ENCODE measurements around the gene ITPR2. TPM values are rescaled to one million over a fixed set of nuclear protein-coding genes. Genes with fewer than 3 reads are reported as not detected.
A peak's percentile ranks its signal among the peaks of the same experiment; 100 is the strongest.

The ITPR2 gene
- total and polyA plus RNA-seq, 2 of the 13 experiments (the other 11 are each of a cell fraction or from before 2014, with no cell fraction given), result 31.9 to 81.9 TPM

DNA sequence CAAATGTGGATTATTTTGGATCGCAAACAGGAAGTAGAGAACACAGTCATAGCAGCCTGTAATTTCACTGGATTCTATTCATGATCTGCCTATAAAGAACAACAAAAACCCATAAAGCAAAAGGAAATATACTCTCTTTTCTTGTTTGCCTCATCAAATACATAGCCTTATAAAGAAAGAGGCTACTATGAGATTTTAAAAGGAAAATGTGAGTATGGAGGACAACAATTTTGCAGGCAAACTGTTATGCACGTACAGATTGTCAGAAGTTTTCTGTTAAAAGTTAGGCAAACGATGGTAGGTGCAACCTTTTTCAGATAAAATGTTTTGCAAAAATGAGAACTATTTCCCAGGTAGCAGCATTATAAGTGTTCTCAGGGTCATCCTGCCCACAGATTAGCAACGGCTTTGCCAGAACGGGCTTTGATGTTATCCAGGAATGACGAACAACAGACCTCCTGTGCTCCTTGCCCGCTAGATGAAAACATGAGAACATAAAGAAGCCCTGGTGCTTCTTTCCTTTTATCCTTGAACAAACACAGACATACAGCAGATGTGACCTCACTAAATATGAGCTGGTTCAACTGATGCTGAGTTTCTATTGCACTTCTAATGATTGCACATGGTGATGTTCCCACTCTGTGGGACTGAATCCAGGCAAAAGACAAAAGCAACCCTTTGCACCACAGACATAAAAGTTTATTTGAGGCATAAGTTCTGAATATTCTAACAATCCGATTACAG, 88.1 kb downstream of the ITPR2 start (continued):
- TF ChIP-seq, protein P1, sequence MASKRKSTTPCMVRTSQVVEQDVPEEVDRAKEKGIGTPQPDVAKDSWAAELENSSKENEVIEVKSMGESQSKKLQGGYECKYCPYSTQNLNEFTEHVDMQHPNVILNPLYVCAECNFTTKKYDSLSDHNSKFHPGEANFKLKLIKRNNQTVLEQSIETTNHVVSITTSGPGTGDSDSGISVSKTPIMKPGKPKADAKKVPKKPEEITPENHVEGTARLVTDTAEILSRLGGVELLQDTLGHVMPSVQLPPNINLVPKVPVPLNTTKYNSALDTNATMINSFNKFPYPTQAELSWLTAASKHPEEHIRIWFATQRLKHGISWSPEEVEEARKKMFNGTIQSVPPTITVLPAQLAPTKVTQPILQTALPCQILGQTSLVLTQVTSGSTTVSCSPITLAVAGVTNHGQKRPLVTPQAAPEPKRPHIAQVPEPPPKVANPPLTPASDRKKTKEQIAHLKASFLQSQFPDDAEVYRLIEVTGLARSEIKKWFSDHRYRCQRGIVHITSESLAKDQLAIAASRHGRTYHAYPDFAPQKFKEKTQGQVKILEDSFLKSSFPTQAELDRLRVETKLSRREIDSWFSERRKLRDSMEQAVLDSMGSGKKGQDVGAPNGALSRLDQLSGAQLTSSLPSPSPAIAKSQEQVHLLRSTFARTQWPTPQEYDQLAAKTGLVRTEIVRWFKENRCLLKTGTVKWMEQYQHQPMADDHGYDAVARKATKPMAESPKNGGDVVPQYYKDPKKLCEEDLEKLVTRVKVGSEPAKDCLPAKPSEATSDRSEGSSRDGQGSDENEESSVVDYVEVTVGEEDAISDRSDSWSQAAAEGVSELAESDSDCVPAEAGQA (IDR thresholded peaks at IDR 0.05; ENCODE audit: low read depth), result no peak
- TF ChIP-seq, protein P1 (CRISPR knock-in tag; IDR thresholded peaks at IDR 0.05; ENCODE audit: borderline replicate concordance), result no peak; the same call in 1 of the 2 replicates
- no peak for TF ChIP-seq REPIN1 (CRISPR knock-in tag; IDR thresholded peaks at IDR 0.05; ENCODE audit: borderline replicate concordance, low read depth)
- no peak for TF ChIP-seq CCAR2 (optimal IDR thresholded peaks at IDR 0.05; ENCODE audit: low read depth, low read length)
- no peak for TF ChIP-seq SRSF4 (IDR thresholded peaks at IDR 0.05; ENCODE audit: low read depth, low read length, poor library complexity, severe bottlenecking)
- TF ChIP-seq ZNF234 (CRISPR knock-in tag; conservative IDR thresholded peaks at IDR 0.05), result no peak
- TF ChIP-seq, protein P2, sequence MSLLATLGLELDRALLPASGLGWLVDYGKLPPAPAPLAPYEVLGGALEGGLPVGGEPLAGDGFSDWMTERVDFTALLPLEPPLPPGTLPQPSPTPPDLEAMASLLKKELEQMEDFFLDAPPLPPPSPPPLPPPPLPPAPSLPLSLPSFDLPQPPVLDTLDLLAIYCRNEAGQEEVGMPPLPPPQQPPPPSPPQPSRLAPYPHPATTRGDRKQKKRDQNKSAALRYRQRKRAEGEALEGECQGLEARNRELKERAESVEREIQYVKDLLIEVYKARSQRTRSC (CRISPR knock-in tag; IDR thresholded peaks at IDR 0.05; ENCODE audit: low read depth), result no peak
- TF ChIP-seq, protein P3, sequence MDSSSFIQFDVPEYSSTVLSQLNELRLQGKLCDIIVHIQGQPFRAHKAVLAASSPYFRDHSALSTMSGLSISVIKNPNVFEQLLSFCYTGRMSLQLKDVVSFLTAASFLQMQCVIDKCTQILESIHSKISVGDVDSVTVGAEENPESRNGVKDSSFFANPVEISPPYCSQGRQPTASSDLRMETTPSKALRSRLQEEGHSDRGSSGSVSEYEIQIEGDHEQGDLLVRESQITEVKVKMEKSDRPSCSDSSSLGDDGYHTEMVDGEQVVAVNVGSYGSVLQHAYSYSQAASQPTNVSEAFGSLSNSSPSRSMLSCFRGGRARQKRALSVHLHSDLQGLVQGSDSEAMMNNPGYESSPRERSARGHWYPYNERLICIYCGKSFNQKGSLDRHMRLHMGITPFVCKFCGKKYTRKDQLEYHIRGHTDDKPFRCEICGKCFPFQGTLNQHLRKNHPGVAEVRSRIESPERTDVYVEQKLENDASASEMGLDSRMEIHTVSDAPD (CRISPR knock-in tag; IDR thresholded peaks at IDR 0.05), result no peak; the same call in 1 of the 2 replicates
- TF ChIP-seq BRCA1 (CRISPR knock-in tag; IDR thresholded peaks at IDR 0.05), result peak; percentile 21; the same call in 1 of the 2 replicates
- no peak for TF ChIP-seq KLF11 (CRISPR knock-in tag; IDR thresholded peaks at IDR 0.05)
- TF ChIP-seq, protein P4, sequence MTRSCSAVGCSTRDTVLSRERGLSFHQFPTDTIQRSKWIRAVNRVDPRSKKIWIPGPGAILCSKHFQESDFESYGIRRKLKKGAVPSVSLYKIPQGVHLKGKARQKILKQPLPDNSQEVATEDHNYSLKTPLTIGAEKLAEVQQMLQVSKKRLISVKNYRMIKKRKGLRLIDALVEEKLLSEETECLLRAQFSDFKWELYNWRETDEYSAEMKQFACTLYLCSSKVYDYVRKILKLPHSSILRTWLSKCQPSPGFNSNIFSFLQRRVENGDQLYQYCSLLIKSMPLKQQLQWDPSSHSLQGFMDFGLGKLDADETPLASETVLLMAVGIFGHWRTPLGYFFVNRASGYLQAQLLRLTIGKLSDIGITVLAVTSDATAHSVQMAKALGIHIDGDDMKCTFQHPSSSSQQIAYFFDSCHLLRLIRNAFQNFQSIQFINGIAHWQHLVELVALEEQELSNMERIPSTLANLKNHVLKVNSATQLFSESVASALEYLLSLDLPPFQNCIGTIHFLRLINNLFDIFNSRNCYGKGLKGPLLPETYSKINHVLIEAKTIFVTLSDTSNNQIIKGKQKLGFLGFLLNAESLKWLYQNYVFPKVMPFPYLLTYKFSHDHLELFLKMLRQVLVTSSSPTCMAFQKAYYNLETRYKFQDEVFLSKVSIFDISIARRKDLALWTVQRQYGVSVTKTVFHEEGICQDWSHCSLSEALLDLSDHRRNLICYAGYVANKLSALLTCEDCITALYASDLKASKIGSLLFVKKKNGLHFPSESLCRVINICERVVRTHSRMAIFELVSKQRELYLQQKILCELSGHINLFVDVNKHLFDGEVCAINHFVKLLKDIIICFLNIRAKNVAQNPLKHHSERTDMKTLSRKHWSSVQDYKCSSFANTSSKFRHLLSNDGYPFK (CRISPR knock-in tag; IDR thresholded peaks at IDR 0.05; ENCODE audit: borderline replicate concordance), result no peak
- TF ChIP-seq, protein P5, sequence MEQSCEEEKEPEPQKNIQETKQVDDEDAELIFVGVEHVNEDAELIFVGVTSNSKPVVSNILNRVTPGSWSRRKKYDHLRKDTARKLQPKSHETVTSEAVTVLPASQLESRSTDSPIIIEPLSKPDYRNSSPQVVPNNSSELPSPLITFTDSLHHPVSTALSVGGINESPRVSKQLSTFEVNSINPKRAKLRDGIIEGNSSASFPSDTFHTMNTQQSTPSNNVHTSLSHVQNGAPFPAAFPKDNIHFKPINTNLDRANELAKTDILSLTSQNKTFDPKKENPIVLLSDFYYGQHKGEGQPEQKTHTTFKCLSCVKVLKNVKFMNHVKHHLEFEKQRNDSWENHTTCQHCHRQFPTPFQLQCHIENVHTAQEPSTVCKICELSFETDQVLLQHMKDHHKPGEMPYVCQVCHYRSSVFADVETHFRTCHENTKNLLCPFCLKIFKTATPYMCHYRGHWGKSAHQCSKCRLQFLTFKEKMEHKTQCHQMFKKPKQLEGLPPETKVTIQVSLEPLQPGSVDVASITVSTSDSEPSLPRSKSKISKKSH (CRISPR knock-in tag; IDR thresholded peaks at IDR 0.05; ENCODE audit: borderline replicate concordance), result no peak
- no peak for TF ChIP-seq KDM5B (CRISPR knock-in tag; IDR thresholded peaks at IDR 0.05; ENCODE audit: borderline replicate concordance)
- no peak for TF ChIP-seq ARNT2 (CRISPR knock-in tag; IDR thresholded peaks at IDR 0.05; ENCODE audit: low read depth)
- no peak for TF ChIP-seq MAFF (IDR thresholded peaks at IDR 0.05; ENCODE audit: low read depth, low read length)
- TF ChIP-seq MYNN (CRISPR knock-in tag; IDR thresholded peaks at IDR 0.05; ENCODE audit: low read depth), result peak; percentile 86; the same call in 1 of the 2 replicates
